GM12891 (cell line): ENCODE results near the gene HOXB6.

Experiments
- DNase-seq: peaks from one replicate; pipeline ENCODE4 v3.0.0; 2011; ENCODE audit warnings: low spot score; ENCODE audit not compliant: insufficient read length
- FAIRE-seq: peaks from 2 replicates; lab custom pipeline; 2011; peaks lifted over from hg19 to GRCh38; lab: Jason Lieb, UNC
- PAX5 ChIP-seq: IDR thresholded peaks from 2 replicates; pipeline ENCODE4 v1.6.1; 2011; ENCODE audit warnings: low read length, moderate library complexity, mild to moderate bottlenecking; ENCODE audit not compliant: insufficient read depth, severe bottlenecking
- POLR2A ChIP-seq: IDR thresholded peaks from 2 replicates; pipeline ENCODE4 v1.6.1; 2011; ENCODE audit warnings: low read depth, low read length, control low read depth
- POLR2AphosphoS5 ChIP-seq: IDR thresholded peaks from 2 replicates; pipeline ENCODE4 v1.6.1; 2011; ENCODE audit warnings: low read depth, low read length, control low read depth
- POU2F2 ChIP-seq: IDR thresholded peaks from 2 replicates; pipeline ENCODE4 v1.6.1; 2011; ENCODE audit warnings: low read depth, mild to moderate bottlenecking, control low read depth, low read length, moderate library complexity
- SPI1 ChIP-seq: IDR thresholded peaks from 2 replicates; pipeline ENCODE4 v1.6.1; 2011; ENCODE audit warnings: low read depth, low read length, control low read depth
- TAF1 ChIP-seq: IDR thresholded peaks from 2 replicates; pipeline ENCODE4 v1.6.1; 2011; ENCODE audit warnings: low read depth, low read length, control low read depth

HOXB6 gene

GRCh38 chr17:48546924-48547807 lies 57.6 kb downstream of the HOXB6 start:
- DNase-seq (no peak), FAIRE-seq (no peak)
- TF ChIP-seq POU2F2 (no peak), SPI1 (no peak), PAX5 (no peak), POLR2A (no peak), TAF1 (no peak)

DNA sequence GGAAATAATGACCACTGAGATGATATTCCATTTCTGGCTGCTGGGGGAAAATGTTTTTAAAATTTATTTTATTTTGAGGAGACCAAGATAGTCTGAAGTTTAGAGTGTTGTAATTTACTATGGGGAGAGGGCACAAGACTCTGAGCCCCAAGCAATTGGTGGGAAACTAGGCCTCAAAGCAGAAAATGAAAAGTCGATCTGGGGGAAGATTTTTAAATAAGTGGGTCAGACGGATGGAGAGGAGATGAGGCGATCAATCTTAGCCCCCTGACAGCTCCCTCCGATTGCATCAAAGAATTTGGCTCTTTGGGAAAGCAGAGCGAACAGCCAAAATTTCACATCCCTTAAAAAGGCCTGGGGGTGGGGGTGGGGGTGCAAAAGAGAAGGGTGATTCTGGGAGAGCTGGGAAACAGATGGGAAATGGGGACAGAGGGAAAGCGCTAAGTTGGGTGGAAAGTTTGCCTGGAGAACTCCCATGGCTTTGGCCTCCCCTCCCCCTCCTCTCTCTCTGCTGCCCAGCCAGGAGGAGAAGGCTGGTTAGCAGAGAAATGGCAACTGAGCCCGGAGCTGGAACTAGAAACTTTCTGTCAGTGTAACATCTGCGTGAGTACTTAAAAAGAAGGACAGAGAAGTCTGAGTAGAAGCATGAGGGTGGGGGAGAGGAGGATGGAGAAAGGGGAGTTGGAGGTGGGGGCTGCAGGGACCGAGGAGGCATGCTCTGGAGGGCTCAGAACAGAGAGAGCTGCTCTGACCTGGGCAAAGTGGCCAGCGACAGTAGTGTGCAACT lies 58.5 kb downstream of the HOXB6 start:
- DNase-seq (no peak), FAIRE-seq (no peak)

More for the DNA sequence above, 58.5 kb downstream of the HOXB6 start:
- no peak for TF ChIP-seq POU2F2
- TF ChIP-seq PAX5 = no peak
- no peak for TF ChIP-seq SPI1
- TF ChIP-seq TAF1 = no peak
- TF ChIP-seq POLR2A = no peak
- no peak for TF ChIP-seq POLR2AphosphoS5
